ENCODE data around the gene SV2B.

- TF ChIP-seq POLR2A (IDR thresholded peaks at IDR 0.05; ENCODE audit: low read depth, low read length) (no peak), POLR2AphosphoS5 (IDR thresholded peaks at IDR 0.05; ENCODE audit: low read depth, low read length) (no peak), POU2F2 (IDR thresholded peaks at IDR 0.05; ENCODE audit: low read depth, low read length) (no peak), TAF1 (IDR thresholded peaks at IDR 0.05; ENCODE audit: low read depth, low read length) (no peak)
Measured at GRCh38 chr15:91142946-91143345, 42.9 kb downstream of the SV2B start.
